GM19372 (cell line): ENCODE data around the gene TNIK.
"Not testable (repeated sequence)": the region's sequence is repeated elsewhere in the genome, so short reads cannot be mapped to it uniquely, and the experiment has no call there.

ENCODE experiments used
- ATAC-seq: cut with Tn5 transposase; IDR thresholded peaks from one replicate; pipeline ENCODE4 v1.9.1; 2021; ENCODE audit warnings: mild to moderate bottlenecking, low read depth, moderate library complexity; ENCODE audit not compliant: unreplicated experiment

TNIK gene

DNA sequence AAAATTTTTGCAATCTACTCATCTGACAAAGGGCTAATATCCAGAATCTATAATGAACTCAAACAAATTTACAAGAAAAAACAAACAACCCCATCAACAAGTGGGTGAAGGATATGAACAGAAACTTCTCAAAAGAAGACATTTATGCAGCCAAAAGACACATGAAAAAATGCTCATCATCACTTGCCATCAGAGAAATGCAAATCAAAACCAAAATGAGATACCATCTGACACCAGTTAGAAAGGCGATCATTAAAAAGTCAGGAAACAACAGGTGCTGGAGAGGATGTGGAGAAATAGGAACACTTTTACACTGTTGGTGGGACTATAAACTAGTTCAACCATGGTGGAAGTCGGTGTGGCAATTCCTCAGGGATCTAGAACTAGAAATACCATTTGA, 36.1 kb downstream of the TNIK start:
- ATAC-seq = not testable (repeated sequence)

GRCh38 chr3:171422855-171423254, 37.4 kb downstream of the TNIK start:
- ATAC-seq = not testable (repeated sequence)

- ATAC-seq = no peak
These were observed 39.5 kb downstream of the TNIK start for GRCh38 chr3:171420667-171421066.

DNA sequence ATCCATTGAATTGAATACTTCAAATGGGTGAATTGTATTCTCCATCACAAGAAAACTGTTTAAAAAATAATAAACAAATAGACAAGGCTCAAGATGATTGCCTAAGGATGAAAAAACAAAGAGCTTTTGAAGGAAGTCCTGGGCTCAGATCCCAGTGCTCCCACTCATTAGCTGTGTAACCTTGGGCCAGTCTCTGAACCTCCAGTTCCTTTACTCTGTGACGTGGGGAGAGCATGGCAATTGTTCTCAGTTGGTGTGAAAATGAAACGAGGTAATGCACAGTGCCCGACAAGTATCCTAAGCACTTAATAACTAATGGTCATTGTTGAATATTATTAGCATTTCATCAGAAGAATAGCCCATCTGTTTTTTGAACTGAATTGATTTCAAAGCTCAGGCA, 40.7 kb downstream of the TNIK start:
- ATAC-seq = no peak

- no peak for ATAC-seq
These were observed 42.4 kb downstream of the TNIK start for GRCh38 chr3:171417813-171418212.

DNA sequence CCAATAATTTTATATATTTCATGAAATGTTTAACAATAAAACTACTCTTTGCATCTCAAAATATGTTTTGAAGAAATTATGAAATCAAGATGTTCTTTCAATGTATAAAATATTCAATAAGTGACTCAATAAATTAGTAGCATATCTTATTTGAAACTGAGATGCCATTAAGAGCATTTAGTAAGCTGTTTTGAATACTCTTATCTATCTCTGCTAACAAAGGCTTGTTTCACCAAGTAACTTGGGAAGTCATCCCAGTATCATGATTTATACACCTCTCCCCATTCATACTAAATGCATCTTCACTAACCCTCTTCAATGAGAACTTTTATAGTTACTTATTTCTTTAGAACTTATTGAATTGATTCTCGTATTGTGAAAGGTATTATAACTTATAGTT, 43.1 kb downstream of the TNIK start:
- ATAC-seq = no peak

GRCh38 chr3:171416666-171417065, 43.5 kb downstream of the TNIK start:
- no peak for ATAC-seq

GRCh38 chr3:171416061-171416460, 44.1 kb downstream of the TNIK start:
- ATAC-seq = no peak

DNA sequence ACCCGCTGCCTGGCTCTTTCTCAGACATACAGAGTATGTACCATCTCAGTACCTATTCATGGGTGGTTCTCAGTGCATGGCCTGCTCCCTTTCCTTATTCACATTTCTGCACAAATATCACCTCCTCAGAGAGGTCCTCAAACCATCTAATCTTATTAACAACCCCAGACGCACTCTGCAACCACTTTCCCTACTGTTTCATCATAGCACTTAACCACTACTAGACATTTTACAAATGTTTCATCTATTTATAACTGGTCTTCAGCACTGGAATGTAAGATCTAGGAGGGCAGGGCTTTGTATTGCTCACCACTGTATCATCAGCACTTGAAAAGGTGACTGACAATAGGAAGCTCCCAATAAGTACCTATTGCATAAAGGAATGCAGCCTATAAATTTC, 45.1 kb downstream of the TNIK start:
- no peak for ATAC-seq

DNA sequence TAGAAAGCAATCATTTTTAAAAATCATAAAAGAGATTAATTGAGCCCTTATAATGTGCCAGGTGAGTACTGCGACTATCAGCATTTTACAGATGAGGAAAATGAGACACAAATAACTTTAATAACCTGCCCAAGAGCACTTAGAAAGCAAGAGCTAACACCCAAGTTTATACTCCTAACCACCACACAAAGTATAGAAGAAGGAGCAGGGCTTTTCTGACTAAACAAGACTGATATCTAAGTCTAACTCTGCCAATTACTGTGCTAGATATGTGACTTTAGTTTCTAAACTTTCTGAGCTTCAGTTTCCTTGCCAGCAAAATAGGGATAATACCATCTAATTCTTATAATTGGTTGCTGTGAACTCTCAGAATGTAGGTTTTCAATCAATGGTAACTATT, 47.7 kb downstream of the TNIK start:
- ATAC-seq = no peak

GRCh38 chr3:171412054-171412453, 48.2 kb downstream of the TNIK start:
- ATAC-seq = no peak

- no peak for ATAC-seq
These were observed 50.0 kb downstream of the TNIK start for GRCh38 chr3:171410186-171410585.

DNA sequence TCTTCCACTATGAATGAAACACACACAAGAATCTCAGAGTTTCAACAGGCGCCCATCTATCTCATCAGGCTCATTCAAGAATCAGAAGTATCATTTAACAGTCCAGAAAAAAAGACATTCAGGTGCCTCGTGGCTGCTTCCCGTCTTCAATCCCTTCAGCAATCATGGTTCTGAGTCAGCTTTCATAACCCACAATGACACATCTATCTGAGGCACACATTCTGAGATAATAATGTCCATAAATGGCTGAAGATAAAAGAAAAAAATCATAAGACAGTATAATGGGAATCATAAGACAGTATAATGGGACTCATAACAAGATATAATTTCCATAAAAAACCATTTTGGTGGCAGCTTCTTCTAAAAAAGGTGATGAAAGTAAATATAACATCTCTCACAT, 52.4 kb downstream of the TNIK start:
- ATAC-seq = no peak

DNA sequence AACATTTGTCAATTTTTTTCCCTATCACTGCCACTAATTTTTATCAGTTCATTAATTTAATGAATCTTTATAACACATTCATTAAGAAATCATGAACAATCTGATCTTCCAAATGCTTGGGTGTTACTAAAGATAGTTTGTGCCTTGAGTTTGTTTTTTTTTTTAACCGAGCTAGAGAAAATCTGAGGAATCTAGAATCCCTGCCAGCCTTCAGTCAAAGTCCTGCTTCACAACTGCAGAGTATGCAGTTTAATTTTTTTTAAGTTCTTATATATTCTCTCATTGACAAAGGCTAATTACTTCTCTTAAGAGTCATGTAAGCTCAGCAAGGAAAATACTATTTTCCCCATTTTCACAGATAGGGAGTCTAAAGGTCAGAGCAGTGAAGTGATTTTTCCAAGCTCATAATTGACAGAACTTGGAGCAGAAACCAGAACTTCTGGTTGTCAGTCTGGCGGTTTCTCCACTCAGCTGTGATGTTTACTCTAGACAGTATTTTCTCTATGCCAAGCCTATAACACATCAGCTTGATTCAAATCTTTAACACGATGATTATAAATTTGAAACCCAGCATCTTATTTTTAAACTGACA, 55.7 kb downstream of the TNIK start:
- ATAC-seq = no peak

DNA sequence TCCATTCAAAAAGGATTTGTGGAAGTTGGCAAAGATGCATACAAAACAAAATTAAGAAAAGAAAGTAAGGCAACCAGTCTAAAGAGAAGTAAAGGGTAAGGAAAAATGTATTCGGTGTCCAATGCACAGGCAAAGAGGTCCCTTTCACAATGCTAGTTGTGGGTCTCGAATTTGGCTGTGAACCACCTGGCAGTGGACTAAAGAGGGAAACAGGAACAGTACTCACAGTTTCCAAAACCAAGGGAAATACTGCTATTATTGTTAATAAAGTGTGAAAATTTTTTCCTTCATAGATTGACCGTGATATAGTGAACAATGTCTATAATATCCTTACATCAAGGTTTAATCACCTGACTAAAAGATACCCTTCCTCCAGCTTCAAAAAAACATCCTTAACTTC, 57.9 kb downstream of the TNIK start:
- no peak for ATAC-seq

- no peak for ATAC-seq
These were observed 58.8 kb downstream of the TNIK start for GRCh38 chr3:171401432-171401831.

DNA sequence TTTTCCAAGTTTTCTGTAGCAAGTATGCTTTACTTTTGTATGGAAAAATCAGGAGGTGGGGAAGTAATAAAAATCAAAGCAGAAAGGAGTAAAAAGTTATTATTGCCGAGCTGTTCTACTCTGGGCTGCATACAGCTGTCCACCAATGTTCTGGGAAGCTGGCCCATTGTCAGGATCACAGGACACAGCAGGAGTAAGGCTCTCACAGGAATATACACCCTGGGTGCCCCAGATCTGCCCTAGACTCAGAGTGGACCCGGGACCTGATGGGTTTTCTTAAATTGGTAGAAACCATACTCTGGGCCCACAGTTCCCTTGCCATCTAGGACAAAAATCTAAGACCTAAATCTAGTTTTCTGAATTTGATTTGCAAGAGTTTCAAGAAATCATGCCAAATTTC, 60.4 kb downstream of the TNIK start:
- no peak for ATAC-seq

GRCh38 chr3:171398343-171398742, 61.9 kb downstream of the TNIK start:
- no peak for ATAC-seq

DNA sequence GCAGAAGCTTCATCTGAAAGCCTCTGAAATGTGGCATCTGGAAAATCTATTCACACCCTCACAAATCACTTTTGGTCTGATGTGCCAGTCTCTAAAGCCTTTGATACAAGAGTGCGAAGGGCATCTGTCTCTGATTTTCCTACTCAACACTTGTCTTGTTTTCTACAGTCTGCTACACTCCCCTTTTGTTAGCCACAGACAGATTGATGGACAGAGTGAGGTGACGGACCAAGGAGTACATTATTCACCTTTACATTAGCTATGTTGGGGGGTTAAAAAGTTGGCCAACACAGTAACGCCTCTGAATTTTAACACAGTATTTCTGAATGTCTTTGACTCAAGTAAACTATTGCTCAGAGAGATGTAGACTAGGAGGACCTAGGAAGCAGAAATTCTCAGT, 63.1 kb downstream of the TNIK start:
- ATAC-seq = no peak

GRCh38 chr3:171396048-171396447, 64.2 kb downstream of the TNIK start:
- no peak for ATAC-seq

DNA sequence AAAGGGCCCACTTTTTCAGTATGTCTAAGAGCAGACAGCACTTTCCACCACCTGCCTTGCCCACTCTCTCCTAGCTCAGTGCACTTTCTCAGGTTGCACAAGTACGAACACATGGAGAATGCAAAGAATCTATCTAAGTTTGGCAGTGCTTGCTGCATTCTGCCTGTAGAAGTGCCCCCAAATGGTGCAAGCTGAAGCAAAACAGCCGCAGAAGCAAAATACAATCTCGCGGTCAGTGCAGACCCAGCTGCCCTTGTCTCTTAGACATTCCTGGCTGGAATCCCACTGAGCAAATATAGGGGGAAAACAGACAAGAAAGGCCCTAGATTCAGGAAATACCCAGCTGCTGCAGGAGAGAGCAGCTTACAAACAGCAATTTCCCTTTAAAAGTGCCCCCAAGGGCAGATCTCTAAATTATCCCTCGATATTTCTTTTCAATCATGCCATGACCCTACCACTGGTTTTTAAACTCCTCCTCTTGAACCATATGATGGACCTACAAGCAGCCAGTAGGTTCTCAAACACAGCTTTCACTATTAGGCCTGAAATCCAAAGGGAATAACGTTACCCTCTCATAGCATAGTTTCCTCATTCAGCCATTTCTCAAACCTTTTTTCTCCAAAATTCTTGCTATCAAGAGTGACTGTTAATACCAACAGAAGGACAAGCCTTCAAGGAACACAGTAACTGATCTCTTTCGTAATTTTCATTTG, 67.0 kb downstream of the TNIK start:
- ATAC-seq = no peak

DNA sequence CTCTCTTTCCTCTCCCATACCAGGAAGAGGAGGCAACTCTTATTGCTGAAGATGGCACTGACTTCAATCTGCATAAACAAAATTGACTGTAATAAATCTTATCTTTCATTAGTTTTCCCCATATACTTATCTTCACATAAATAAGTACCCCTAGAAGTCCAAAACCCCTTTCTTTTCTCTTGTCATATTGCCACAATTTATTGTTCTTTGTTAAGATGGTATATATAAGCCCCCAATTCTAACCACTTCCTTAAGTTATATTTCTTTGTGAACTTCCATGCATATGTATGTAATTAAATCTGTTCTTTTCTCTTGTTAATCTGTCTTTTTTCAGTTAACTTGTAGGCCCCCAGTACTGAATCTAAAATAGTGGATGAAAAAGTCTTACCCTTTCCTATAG, 68.8 kb downstream of the TNIK start:
- ATAC-seq = no peak
